HG02623 (cell line): ENCODE measurements around the gene SYT9.
A peak's percentile ranks its signal among the peaks of the same experiment; 100 is the strongest.
"Not testable (repeated sequence)": the region's sequence is repeated elsewhere in the genome, so short reads cannot be mapped to it uniquely, and the experiment has no call there.

Experiments used
- ATAC-seq: cut with Tn5 transposase; IDR thresholded peaks from one replicate; pipeline ENCODE4 v1.9.1; 2021; ENCODE audit warnings: moderate library complexity; ENCODE audit not compliant: unreplicated experiment

SYT9 gene

GRCh38 chr11:7495882-7496551 is 244.3 kb downstream of the SYT9 start:
- ATAC-seq = peak; percentile 82

GRCh38 chr11:7498193-7498592 is 246.5 kb downstream of the SYT9 start:
- no peak for ATAC-seq

GRCh38 chr11:7499081-7499480 is 247.4 kb downstream of the SYT9 start:
- no peak for ATAC-seq

- ATAC-seq = no peak
Measured at GRCh38 chr11:7500251-7500650, 248.5 kb downstream of the SYT9 start.

- no peak for ATAC-seq
Measured at GRCh38 chr11:7501251-7501650, 249.5 kb downstream of the SYT9 start.

GRCh38 chr11:7501894-7502293 is 250.2 kb downstream of the SYT9 start:
- peak; percentile 49 for ATAC-seq

- no peak for ATAC-seq
Measured at GRCh38 chr11:7506243-7506642, 254.5 kb downstream of the SYT9 start.

GRCh38 chr11:7508087-7508486 is 256.4 kb downstream of the SYT9 start:
- ATAC-seq = no peak

GRCh38 chr11:7509966-7510365 is 258.3 kb downstream of the SYT9 start:
- no peak for ATAC-seq

- ATAC-seq = no peak
Measured at GRCh38 chr11:7511401-7511800, 259.7 kb downstream of the SYT9 start.

- ATAC-seq = peak; percentile 55
Measured at GRCh38 chr11:7512525-7513233, 261.0 kb downstream of the SYT9 start.

- ATAC-seq = peak; percentile 62
Measured at GRCh38 chr11:7513234-7514098, 261.8 kb downstream of the SYT9 start, which contains the start of gene PPFIBP2. Gene PPFIBP2, plus strand, starts transcription at chr11:7513999. Its CDS starts 35,477 bp downstream, at chr11:7549476.

- peak; percentile 6 for ATAC-seq
Measured at GRCh38 chr11:7514099-7514591, 262.4 kb downstream of the SYT9 start.

- no peak for ATAC-seq
Measured at GRCh38 chr11:7515447-7515886, 263.8 kb downstream of the SYT9 start.

- no peak for ATAC-seq
Measured at GRCh38 chr11:7516475-7516874, 264.8 kb downstream of the SYT9 start.

- ATAC-seq = not testable (repeated sequence)
Measured at GRCh38 chr11:7517743-7518142, 266.0 kb downstream of the SYT9 start.
